ENCODE data around the gene KLHL12.

- TF ChIP-seq, protein P1, sequence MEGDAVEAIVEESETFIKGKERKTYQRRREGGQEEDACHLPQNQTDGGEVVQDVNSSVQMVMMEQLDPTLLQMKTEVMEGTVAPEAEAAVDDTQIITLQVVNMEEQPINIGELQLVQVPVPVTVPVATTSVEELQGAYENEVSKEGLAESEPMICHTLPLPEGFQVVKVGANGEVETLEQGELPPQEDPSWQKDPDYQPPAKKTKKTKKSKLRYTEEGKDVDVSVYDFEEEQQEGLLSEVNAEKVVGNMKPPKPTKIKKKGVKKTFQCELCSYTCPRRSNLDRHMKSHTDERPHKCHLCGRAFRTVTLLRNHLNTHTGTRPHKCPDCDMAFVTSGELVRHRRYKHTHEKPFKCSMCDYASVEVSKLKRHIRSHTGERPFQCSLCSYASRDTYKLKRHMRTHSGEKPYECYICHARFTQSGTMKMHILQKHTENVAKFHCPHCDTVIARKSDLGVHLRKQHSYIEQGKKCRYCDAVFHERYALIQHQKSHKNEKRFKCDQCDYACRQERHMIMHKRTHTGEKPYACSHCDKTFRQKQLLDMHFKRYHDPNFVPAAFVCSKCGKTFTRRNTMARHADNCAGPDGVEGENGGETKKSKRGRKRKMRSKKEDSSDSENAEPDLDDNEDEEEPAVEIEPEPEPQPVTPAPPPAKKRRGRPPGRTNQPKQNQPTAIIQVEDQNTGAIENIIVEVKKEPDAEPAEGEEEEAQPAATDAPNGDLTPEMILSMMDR (IDR thresholded peaks at IDR 0.05) = no peak
- TF ChIP-seq POLR2A (IDR thresholded peaks at IDR 0.05) = no peak
These were observed 69.9 kb downstream of the KLHL12 start for GRCh38 chr1:202857136-202857610.

All from lower leg skin (tissue), 3 donors.